HL-60 (cell line): ENCODE data around the gene SOWAHA.

Experiments
- GABPA ChIP-seq: IDR thresholded peaks from 2 replicates; pipeline ENCODE4 v1.6.1; 2012; ENCODE audit warnings: low read depth
- POLR2AphosphoS5 ChIP-seq: IDR thresholded peaks from 2 replicates; pipeline ENCODE4 v1.6.1; 2012; ENCODE audit warnings: low read depth
- REST ChIP-seq: IDR thresholded peaks from 2 replicates; pipeline ENCODE4 v1.6.1; 2012; ENCODE audit warnings: low read depth; ENCODE audit not compliant: insufficient replicate concordance
- TF ChIP-seq, protein P1 (sequence below): IDR thresholded peaks from one replicate; pipeline ENCODE4 v1.5.1; 2011; ENCODE audit warnings: low read length, control low read depth, inconsistent platforms; ENCODE audit not compliant: insufficient read depth

GRCh38 chr5:132781029-132781428 is 32.1 kb upstream of the SOWAHA start:
- TF ChIP-seq GABPA: no peak
- TF ChIP-seq, protein P1, sequence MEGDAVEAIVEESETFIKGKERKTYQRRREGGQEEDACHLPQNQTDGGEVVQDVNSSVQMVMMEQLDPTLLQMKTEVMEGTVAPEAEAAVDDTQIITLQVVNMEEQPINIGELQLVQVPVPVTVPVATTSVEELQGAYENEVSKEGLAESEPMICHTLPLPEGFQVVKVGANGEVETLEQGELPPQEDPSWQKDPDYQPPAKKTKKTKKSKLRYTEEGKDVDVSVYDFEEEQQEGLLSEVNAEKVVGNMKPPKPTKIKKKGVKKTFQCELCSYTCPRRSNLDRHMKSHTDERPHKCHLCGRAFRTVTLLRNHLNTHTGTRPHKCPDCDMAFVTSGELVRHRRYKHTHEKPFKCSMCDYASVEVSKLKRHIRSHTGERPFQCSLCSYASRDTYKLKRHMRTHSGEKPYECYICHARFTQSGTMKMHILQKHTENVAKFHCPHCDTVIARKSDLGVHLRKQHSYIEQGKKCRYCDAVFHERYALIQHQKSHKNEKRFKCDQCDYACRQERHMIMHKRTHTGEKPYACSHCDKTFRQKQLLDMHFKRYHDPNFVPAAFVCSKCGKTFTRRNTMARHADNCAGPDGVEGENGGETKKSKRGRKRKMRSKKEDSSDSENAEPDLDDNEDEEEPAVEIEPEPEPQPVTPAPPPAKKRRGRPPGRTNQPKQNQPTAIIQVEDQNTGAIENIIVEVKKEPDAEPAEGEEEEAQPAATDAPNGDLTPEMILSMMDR: no peak
- no peak for TF ChIP-seq REST
- TF ChIP-seq POLR2AphosphoS5: no peak
